Hematopoietic multipotent progenitor cell treated with erythropoietin and hydrocortisone succinate and interleukin-3 and kit ligand, for 4 days (in vitro differentiated cells): Measurements from ENCODE around the gene SPANXN5.
"Not testable (repeated sequence)": the region's sequence is repeated elsewhere in the genome, so short reads cannot be mapped to it uniquely, and the experiment has no call there.

ENCODE experiments used
- DNase-seq: peaks from one replicate; pipeline ENCODE4 v3.0.0-alpha.2; 2015

Gene SPANXN5, protein sequence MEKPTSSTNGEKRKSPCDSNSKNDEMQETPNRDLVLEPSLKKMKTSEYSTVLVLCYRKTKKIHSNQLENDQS

DNA sequence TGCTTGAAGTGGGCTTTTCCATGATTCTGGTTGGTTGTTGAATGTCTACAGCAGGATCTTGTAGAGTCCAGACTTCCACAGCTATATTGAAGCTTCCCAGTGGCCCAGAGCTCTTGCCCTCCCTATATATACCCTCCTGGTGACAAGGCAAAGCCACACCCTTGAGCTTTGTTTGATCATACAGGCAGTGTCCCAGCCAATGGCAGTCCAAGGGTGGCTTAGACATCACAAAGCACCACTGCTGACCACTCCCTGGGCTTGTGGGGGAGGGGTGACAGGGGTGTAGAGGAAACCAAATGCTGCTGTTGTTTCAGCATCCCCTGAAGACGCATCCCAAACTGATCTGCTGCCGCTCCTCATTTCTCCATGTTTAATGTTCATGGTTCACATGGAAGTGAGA, at the start of gene SPANXN5:
TSS of gene SPANXN5 (minus strand) at position 101 of the 400 bp plus-strand sequence. CDS start at position 22, 79 bp downstream.
- DNase-seq, result not testable (repeated sequence)

DNA sequence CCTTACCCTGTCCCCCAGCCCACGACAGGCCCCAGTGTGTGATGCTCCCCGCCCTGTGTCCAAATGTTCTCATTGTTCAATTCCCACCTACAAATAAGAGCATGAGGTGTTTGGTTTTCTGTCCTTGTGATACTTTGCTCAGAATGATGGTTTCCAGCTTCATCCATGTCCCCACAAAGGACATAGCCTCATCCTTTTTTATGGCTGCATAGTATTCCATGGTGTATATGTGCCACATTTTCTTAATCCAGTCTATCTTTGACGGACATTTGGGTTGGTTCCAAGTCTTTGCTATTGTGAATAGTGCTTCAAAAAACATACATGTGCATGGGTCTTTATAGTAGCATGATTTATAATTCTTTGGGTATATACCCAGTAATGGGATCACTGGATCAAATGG, 46.4 kb upstream of the SPANXN5 start:
- DNase-seq, result not testable (repeated sequence)

DNA sequence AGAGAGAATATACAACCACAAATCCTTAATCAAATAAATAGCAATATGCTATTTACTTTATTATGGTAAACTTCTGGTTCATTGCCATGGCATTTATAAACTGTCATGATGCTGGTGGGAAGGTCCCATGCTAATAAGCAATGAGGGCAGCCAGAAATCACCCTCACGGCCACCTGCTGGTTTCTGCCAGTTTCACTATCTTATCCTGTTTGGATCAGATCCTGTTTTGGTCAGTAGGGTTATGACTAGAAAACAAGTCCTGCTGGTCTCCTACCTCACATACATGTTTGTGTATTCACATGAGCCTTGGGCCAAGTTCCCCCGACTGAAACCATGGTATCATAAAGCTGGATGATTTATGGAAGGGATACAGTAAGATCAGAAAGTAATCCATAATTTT, 41.9 kb upstream of the SPANXN5 start:
- DNase-seq, result no peak

DNA sequence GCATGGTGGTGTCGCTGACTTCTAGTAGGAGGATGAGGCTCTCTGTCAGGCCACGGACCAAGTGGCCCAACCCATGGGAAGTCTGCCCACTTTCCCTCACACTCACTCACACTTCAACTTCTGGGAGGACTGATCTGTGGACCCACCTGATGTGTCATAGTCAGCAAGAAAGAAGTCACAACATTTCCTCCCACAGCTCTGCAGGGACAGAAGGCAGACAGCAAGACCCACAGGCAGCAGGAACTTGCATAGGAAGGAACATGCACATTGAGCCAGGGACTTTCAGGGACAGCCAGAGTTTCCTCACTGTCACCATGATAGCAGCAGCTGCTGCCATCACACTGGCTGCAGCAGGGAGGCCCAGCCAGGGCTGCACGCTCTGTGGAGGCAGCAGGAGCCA, 33.3 kb upstream of the SPANXN5 start:
- DNase-seq, result no peak

DNA sequence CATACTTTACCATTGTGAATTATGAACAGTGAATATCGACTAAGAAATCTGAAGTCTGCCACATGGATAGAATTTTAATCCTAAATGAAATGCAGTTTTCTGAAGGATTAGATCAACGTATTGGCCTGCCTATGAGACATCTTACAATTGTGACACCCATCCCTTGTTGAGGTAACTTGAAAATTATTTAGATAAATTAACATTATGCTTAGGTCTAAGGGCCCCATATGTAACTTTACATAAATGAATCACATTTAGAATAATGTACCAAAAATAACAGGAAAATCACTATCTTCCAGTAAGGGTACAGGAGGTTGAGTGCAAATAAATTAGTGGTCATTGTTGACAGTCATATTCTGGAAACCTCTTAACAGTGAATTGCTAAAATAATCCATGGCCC, 27.4 kb upstream of the SPANXN5 start:
- DNase-seq, result no peak

DNA sequence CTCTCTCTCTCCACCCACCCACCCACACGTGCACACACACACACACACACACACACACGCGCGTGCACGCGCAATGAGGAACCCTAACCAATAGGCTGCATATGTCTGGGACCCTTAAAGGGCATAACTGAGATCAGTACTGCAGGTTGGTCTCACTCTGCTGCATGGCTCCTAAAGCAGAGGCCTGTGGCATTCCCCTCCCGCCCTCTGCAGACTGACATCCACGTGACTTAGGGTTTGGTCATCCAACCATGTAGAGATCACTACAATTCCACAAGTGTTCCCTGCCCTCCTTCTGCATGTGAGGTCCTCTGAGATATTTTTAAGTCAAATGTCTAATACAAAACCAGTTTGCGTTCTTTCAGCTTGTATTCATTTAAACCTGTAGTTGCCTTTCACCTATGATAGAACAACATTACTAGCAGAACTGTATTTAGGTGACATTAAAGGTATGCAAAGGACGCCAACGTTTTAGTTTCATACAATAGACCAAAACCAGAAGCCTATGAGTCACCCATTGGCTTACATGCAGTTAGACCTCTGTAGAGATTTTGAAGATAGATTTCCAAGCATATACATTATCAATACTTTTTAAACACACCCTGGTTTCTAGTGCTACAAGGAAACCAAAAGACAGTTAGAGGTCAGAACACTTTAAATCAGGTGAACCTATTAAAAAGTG, 24.0 kb upstream of the SPANXN5 start:
- no peak for DNase-seq

DNA sequence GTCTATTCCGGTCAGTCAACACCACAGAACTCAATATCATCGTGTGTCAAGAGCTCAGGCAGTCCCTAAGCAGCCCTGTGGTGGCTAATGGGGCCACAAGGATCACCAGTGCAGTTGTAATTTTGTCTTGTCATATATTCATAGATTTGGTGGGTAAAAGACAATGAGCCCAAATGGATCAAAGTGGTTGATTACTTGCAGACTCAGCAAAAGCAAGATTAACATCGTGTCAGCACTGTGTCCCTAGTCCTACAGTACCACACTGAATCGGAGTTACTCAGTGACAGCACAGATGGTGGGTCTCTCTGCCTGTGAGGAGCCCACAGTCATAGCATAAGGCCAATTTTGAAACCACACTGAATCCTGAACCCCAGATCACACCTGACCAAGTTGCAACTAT, 22.6 kb upstream of the SPANXN5 start:
- no peak for DNase-seq

DNA sequence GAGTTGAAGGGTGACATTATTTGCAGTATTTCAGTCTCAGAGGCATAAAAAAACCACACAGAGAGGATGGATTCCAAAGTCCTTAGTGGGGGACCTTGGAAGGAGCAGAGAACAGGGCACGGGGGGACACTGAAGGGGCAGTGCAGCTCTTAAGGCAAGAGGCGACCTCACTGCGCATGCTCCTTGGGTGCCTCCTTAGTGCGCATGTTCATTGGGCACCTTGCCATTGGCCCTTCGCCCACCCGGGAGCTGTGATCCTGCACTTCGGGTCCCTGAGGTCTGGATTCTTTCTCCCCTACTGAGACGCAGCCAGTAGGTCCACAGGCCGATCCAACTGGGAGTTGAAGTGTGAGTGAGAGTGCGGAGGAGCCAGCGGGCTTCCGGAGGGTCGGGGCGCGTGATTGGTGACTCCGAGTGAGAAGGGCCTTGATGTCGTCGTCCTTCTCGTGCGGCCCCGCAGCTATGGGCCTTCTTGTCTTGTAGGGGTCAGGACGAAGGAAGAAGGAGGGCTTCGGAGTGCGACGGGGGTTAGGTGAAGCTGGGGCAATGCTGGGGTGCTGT, 13.9 kb upstream of the SPANXN5 start, which contains the start of gene XAGE5:
TSS of gene XAGE5 (plus strand) at position 223 of the 561 bp plus-strand sequence. CDS start 1,280 bp downstream, outside the sequence.
- no peak for DNase-seq

DNA sequence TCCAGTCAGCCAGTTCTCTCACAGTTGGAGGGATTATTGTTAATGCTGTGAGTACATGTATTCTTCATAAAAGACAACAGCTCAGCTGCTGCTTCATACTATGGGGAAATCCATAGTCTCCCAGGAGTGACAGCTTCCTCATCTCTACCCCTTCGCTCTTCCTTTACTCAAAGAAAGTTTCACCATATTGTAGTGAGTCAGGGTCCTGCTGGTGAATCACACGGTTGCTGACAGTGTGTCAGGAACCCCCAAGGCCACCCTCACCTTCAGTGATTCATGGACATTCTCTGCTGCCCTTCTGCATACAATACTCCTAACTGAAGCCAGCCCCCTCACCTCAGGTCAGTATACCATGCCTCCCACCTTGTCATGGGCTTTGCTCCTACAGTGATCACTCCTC, 7.6 kb upstream of the SPANXN5 start:
- not testable (repeated sequence) for DNase-seq

DNA sequence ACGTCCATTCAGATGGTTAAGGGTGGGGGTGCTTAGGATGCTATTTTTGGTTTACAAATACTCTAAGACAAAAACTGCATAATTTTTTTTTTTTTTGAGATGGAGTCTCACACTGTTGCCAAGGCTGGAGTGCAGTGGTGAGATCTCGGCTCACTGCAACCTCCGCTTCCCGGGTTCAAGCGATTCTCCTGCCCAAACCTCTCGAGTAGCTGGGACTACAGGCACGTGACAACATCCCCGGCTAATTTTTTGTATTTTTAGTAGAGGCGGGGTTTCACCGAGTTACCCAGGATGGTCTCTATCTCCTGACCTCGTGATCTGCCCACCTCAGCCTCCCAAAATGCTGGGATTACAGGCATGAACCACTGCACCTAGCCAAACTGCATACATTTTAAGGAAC, 23.7 kb downstream of the SPANXN5 start:
- DNase-seq, result not testable (repeated sequence)

DNA sequence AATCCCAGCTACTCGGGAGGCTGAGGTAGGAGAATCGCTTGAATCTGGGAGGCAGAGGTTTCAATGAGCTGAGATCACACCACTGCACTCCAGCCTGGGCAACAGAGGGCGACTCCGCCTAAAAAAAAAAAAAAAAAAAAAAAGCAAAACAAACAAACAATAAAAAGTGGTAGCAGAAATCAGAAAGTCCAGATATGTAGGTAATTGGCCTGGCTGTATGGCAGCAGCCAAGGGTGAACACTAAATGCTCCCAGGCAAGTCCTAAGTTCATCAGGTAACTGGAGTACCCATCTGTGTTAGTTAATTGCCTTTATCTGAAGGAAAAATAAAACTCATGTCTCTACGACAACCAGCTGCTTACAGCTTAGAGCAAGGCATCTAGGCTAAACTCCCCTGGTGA, 31.2 kb downstream of the SPANXN5 start:
- not testable (repeated sequence) for DNase-seq

DNA sequence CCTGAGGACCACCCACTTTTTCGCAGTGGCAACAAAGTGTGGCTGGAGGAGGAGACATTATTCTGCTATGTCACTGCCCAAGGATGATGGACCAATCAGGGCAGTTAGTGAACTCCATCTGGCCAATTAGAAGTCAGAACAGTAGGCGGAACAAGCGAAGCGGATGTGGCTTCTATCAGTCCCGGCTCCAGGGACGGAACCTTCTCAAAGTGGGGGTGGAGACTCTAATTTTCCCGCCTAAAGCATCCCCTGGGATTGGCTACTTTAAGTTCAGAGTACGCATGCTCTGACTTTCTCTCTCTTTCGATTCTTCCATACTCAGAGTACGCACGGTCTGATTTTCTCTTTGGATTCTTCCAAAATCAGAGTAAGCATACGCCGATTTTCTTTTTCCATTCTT, 46.3 kb downstream of the SPANXN5 start, which contains the start of gene SSX2B:
TSS of gene SSX2B (plus strand) at position 301 of the 400 bp plus-strand sequence. CDS start 1,429 bp downstream, outside the sequence.
- not testable (repeated sequence) for DNase-seq
